Esophagus squamous epithelium (tissue), 5 donors: ENCODE data around the gene SF3B5. TPM values are rescaled to one million over a fixed set of nuclear protein-coding genes. Genes with fewer than 3 reads are reported as not detected.
"Not testable (repeated sequence)": the region's sequence is repeated elsewhere in the genome, so short reads cannot be mapped to it uniquely, and the experiment has no call there.

ENCODE experiments used
- DNase-seq: peaks from one replicate; lab custom pipeline; 2025; lab: John Stamatoyannopoulos, UW
- H3K27ac ChIP-seq, 4 donors: fragments of 200-600 bp; sonication (generic); one replicate each; pipeline ENCODE4 v1.5.1; 2016 to 2019; ENCODE audit warnings: mild to moderate bottlenecking in 1 of 4
- H3K27me3 ChIP-seq, 4 donors: fragments of 200-600 bp; sonication (generic); 1 replicate in 3 of 4; 2 replicates in 1 of 4; pipeline versions ENCODE4 v1.5.1 to v1.6.0; 2017 to 2021; ENCODE audit warnings: antibody characterized with exemption in 1 of 4
- H3K36me3 ChIP-seq, 3 donors: fragments of 200-600 bp; sonication (generic); one replicate each; pipeline ENCODE4 v1.5.1; 2016 to 2019
- H3K4me1 ChIP-seq, 3 donors: fragments of 200-600 bp; sonication (generic); one replicate each; pipeline ENCODE4 v1.5.1; 2017 to 2019
- H3K4me3 ChIP-seq, 4 donors: fragments of 200-600 bp; sonication (generic); 1 replicate in 3 of 4; 2 replicates in 1 of 4; pipeline ENCODE4 v1.5.1; 2016 to 2019; ENCODE audit warnings: mild to moderate bottlenecking in 2 of 4, moderate library complexity in 1 of 4
- H3K9me3 ChIP-seq, 3 donors: fragments of 200-600 bp; sonication (generic); one replicate each; pipeline ENCODE4 v1.5.1; 2016 to 2019
- CTCF ChIP-seq, 6 experiments: fragments of 450-650 bp in 4 of 6; fragments of 200-600 bp in 2 of 6; sonication (generic) in 2 of 6; IDR thresholded peaks; one replicate each; pipeline ENCODE4 v1.5.1; 2016 to 2019; ENCODE audit warnings: antibody characterized with exemption in 6 of 6, mild to moderate bottlenecking in 4 of 6, moderate library complexity in 4 of 6
- POLR2A ChIP-seq, 4 donors: fragments of 450-650 bp; IDR thresholded peaks; one replicate each; pipeline ENCODE4 v1.6.1; 2017; ENCODE audit warnings: antibody characterized with exemption in 4 of 4, mild to moderate bottlenecking in 4 of 4, moderate library complexity in 3 of 4
- WGBS, 2 donors: methylation state at CpG; one replicate each; pipeline ENCODE4 v1.1.5; 2018; 5-methylcytosine and 5-hydroxymethylcytosine counted together
- intact Hi-C: fragments of 100-400 bp; cut with DNase I; formaldehyde crosslinking; loops from one replicate; pipeline ENCODE4 v1.15.0; 2022
- total RNA-seq, 4 donors: library from RNA; depleted of rRNA; stranded (reverse); fragments of >200 nt; gene quantifications; one replicate each; pipeline ENCODE4 v1.1.0, GENCODE V29; 2016
- donor health status: DM: yes; HTN: yes; CAD: no.

SF3B5 gene
- total RNA-seq, 4 donors from 2014 or later = 135 to 201 (median 169) TPM

- no peaks in the 10 kb centered on the region for H3K4me1 ChIP-seq
- intact Hi-C loops = no loop called here
These were observed 38.0 kb upstream of the SF3B5 start for GRCh38 chr6:144133225-144133821.

GRCh38 chr6:144132167-144132690 lies 36.9 kb upstream of the SF3B5 start:
- DNase-seq, H3K4me3 ChIP-seq, H3K9me3 ChIP-seq, intact Hi-C loops, H3K27me3 ChIP-seq, H3K4me1 ChIP-seq, H3K27ac ChIP-seq, H3K36me3 ChIP-seq: not testable (repeated sequence)

More at GRCh38 chr6:144133225-144133821, 38.0 kb upstream of the SF3B5 start:
- whole genome bisulfite sequencing, 2 donors = 79 to 83% methylated on average over 4 to 5 of the region's 5 CpGs
- no peak for DNase-seq
- Histone ChIP-seq H3K27ac (no peak overlapping the region), H3K4me3 (no peak overlapping the region), H3K9me3 (no peaks in the 10 kb centered on the region), H3K36me3 (no peaks in the 10 kb centered on the region), H3K27me3 (no peaks in the 10 kb centered on the region)
- no peak for TF ChIP-seq CTCF (IDR thresholded peaks at IDR 0.05)
- no peak for TF ChIP-seq POLR2A (IDR thresholded peaks at IDR 0.05)

- 39 to 60% methylated on average over 1 of the region's 1 CpG for WGBS, 2 donors
- Histone ChIP-seq H3K4me1 (no peaks in the 10 kb centered on the region), H3K4me3 (no peak overlapping the region), H3K27ac (no peak overlapping the region), H3K36me3 (no peaks in the 10 kb centered on the region), H3K9me3 (no peaks in the 10 kb centered on the region), H3K27me3 (no peaks in the 10 kb centered on the region)
- intact Hi-C loops = no loop called here
- DNase-seq = no peak
- TF ChIP-seq POLR2A (IDR thresholded peaks at IDR 0.05) (no peak), CTCF (IDR thresholded peaks at IDR 0.05) (no peak)
These were observed 35.9 kb upstream of the SF3B5 start for GRCh38 chr6:144131248-144131709.

- Histone ChIP-seq H3K4me3 (no peak overlapping the region), H3K36me3 (no peaks in the 10 kb centered on the region), H3K4me1 (no peaks in the 10 kb centered on the region), H3K9me3 (no peaks in the 10 kb centered on the region), H3K27ac (no peak overlapping the region), H3K27me3 (no peaks in the 10 kb centered on the region)
- no peak for DNase-seq
- TF ChIP-seq CTCF (IDR thresholded peaks at IDR 0.05) = no peak
- TF ChIP-seq POLR2A (IDR thresholded peaks at IDR 0.05) = no peak
- WGBS, 2 donors = 83 to 95% methylated on average over 6 of the region's 6 CpGs
- intact Hi-C loops = no loop called here
These were observed 34.1 kb upstream of the SF3B5 start for GRCh38 chr6:144129469-144129868.

GRCh38 chr6:144127097-144127496 lies 31.7 kb upstream of the SF3B5 start:
- DNase-seq = no peak
- TF ChIP-seq POLR2A (IDR thresholded peaks at IDR 0.05) = no peak
- no peak for TF ChIP-seq CTCF (IDR thresholded peaks at IDR 0.05)
- H3K9me3 ChIP-seq = no peaks in the 10 kb centered on the region
- H3K27ac ChIP-seq = no peak overlapping the region
- no peaks in the 10 kb centered on the region for H3K36me3 ChIP-seq
- WGBS, 2 donors = 78 to 84% methylated on average over 5 to 6 of the region's 6 CpGs
- no peak overlapping the region for H3K4me3 ChIP-seq
- H3K27me3 ChIP-seq = no peaks in the 10 kb centered on the region
- peaks cover 0 to 6% (median 0%) of the 10 kb centered on the region in 3 donors for H3K4me1 ChIP-seq
- intact Hi-C loops = no loop called here
